Hepatocyte (in vitro differentiated cells): ENCODE measurements around the gene ZFYVE19. TPM values are rescaled to one million over a fixed set of nuclear protein-coding genes. Genes with fewer than 3 reads are reported as not detected.
A peak's percentile ranks its signal among the peaks of the same experiment; 100 is the strongest.

Experiments used
- DNase-seq: peaks from one replicate; pipeline ENCODE4 v3.0.0-alpha.2; 2016; ENCODE audit warnings: low spot score
- H2AFZ ChIP-seq: fragments of 200-600 bp; sonication (generic); 2 replicates; pipeline ENCODE4 v1.6.0; 2016; ENCODE audit warnings: antibody characterized with exemption, mild to moderate bottlenecking
- H3K27ac ChIP-seq: fragments of 200-600 bp; sonication (generic); 2 replicates; pipeline ENCODE4 v1.5.1; 2016; ENCODE audit warnings: mild to moderate bottlenecking
- H3K27me3 ChIP-seq: fragments of 200-600 bp; sonication (generic); 2 replicates; pipeline ENCODE4 v1.6.1; 2016
- H3K36me3 ChIP-seq: fragments of 200-600 bp; sonication (generic); replicated peaks from 2 replicates; pipeline ENCODE4 v1.5.1; 2016; ENCODE audit warnings: low read depth; ENCODE audit not compliant: insufficient read depth
- H3K4me1 ChIP-seq: fragments of 200-600 bp; sonication (generic); 2 replicates; pipeline ENCODE4 v1.5.1; 2016; ENCODE audit warnings: mild to moderate bottlenecking, moderate library complexity; ENCODE audit not compliant: insufficient read depth
- H3K4me2 ChIP-seq: fragments of 200-600 bp; sonication (generic); 2 replicates; pipeline ENCODE4 v1.6.0; 2016
- H3K4me3 ChIP-seq: fragments of 200-600 bp; sonication (generic); 2 replicates; pipeline ENCODE4 v1.5.1; 2016; ENCODE audit warnings: mild to moderate bottlenecking
- H3K79me2 ChIP-seq: fragments of 200-600 bp; sonication (generic); 2 replicates; pipeline ENCODE4 v1.6.0; 2017; ENCODE audit warnings: mild to moderate bottlenecking
- H3K9me2 ChIP-seq: fragments of 200-600 bp; sonication (generic); replicated peaks from 2 replicates; pipeline ENCODE4 v1.6.0; 2017; ENCODE audit warnings: mild to moderate bottlenecking; ENCODE audit not compliant: insufficient read depth
- H3K9me3 ChIP-seq: fragments of 200-600 bp; sonication (generic); 2 replicates; pipeline ENCODE4 v1.5.1; 2016; ENCODE audit warnings: low read depth, mild to moderate bottlenecking
- H4K20me1 ChIP-seq: fragments of 200-600 bp; sonication (generic); 2 replicates; pipeline ENCODE4 v1.6.0; 2016; ENCODE audit warnings: mild to moderate bottlenecking; ENCODE audit not compliant: insufficient read depth, poor library complexity, severe bottlenecking
- CTCF ChIP-seq: fragments of 200-600 bp; sonication (generic); IDR thresholded peaks from 2 replicates; pipeline ENCODE4 v1.5.1; 2016; ENCODE audit warnings: antibody characterized with exemption, mild to moderate bottlenecking; ENCODE audit not compliant: poor library complexity
- EZH2 ChIP-seq: fragments of 200-600 bp; sonication (generic); IDR thresholded peaks from 2 replicates; pipeline ENCODE4 v1.6.1; 2016; ENCODE audit warnings: antibody characterized with exemption, mild to moderate bottlenecking, borderline replicate concordance
- EZH2phosphoT487 ChIP-seq: fragments of 200-600 bp; sonication (generic); IDR thresholded peaks from one replicate; pipeline ENCODE4 v1.6.1; 2018; ENCODE audit warnings: antibody characterized with exemption, mild to moderate bottlenecking, low read depth, moderate library complexity; ENCODE audit not compliant: unreplicated experiment, severe bottlenecking
- WGBS: methylation state at CpG from one replicate; pipeline ENCODE4 v1.1.6; 2016; ENCODE audit warnings: low lambda C conversion rate; ENCODE audit errors: missing lambda C conversion rate; 5-methylcytosine and 5-hydroxymethylcytosine counted together
- polyA plus RNA-seq: library from polyadenylated mRNA; unstranded; fragments of >200 nt; fragmentation: Nextera tagmentation; extraction: Ambion mirVana; gene quantifications from 2 replicates; pipeline ENCODE4 v1.2.1, GENCODE V29; 2016
- total RNA-seq: library from RNA; depleted of rRNA; stranded (reverse); fragments of >200 nt; gene quantifications from 2 replicates; pipeline ENCODE4 v1.2.3, GENCODE V29; 2014

Gene ZFYVE19
- total and polyA plus RNA-seq, 2 experiments from 2014 or later: 25.4 to 25.6 TPM

- peak; percentile 34 for DNase-seq
- Histone ChIP-seq H3K9me3 (no peaks in the 10 kb centered on the region), H3K4me1 (peaks cover 13% of the 10 kb centered on the region), H3K27me3 (no peaks in the 10 kb centered on the region), H3K79me2 (peaks cover 62% of the 10 kb centered on the region), H3K4me2 (no peak overlapping the region), H3K9me2 (no peaks in the 10 kb centered on the region), H3K4me3 (no peak overlapping the region), H2AFZ (no peak overlapping the region), H3K36me3 (no peaks in the 10 kb centered on the region), H3K27ac (no peak overlapping the region), H4K20me1 (no peaks in the 10 kb centered on the region)
- WGBS: 93% methylated on average over 8 of the region's 8 CpGs
- TF ChIP-seq EZH2 (no peak), EZH2phosphoT487 (no peak), CTCF (no peak)
Measured at GRCh38 chr15:40850576-40851112, 43.8 kb downstream of the ZFYVE19 start.

GRCh38 chr15:40852529-40852928 is 45.6 kb downstream of the ZFYVE19 start:
- peak overlapping the region; percentile 73 for H3K27ac ChIP-seq
- 69% methylated on average over 5 of the region's 5 CpGs for WGBS

GRCh38 chr15:40853241-40853890 is 46.5 kb downstream of the ZFYVE19 start:
- H3K4me3 ChIP-seq: no peak overlapping the region
- no peak for TF ChIP-seq CTCF
- TF ChIP-seq EZH2phosphoT487: no peak
- TF ChIP-seq EZH2: no peak
- H3K79me2 ChIP-seq: peaks cover 45% of the 10 kb centered on the region
- no peak overlapping the region for H3K4me2 ChIP-seq
- H3K9me2 ChIP-seq: no peaks in the 10 kb centered on the region
- no peaks in the 10 kb centered on the region for H3K9me3 ChIP-seq
- H3K36me3 ChIP-seq: no peaks in the 10 kb centered on the region
- no peak for DNase-seq
- no peaks in the 10 kb centered on the region for H4K20me1 ChIP-seq
- peaks cover 22% of the 10 kb centered on the region for H3K4me1 ChIP-seq
- H2AFZ ChIP-seq: no peak overlapping the region
- WGBS: 90% methylated on average over 16 of the region's 16 CpGs
- H3K27me3 ChIP-seq: no peaks in the 10 kb centered on the region
- H3K27ac ChIP-seq: peak overlapping the region; percentile 71

More at GRCh38 chr15:40852529-40852928, 45.6 kb downstream of the ZFYVE19 start:
- H3K4me3 ChIP-seq: no peak overlapping the region
- H3K36me3 ChIP-seq: no peaks in the 10 kb centered on the region
- H2AFZ ChIP-seq: no peak overlapping the region
- H3K9me2 ChIP-seq: no peaks in the 10 kb centered on the region
- no peaks in the 10 kb centered on the region for H4K20me1 ChIP-seq
- peak overlapping the region; percentile 46 for H3K4me2 ChIP-seq
- no peak for DNase-seq
- no peaks in the 10 kb centered on the region for H3K27me3 ChIP-seq
- H3K9me3 ChIP-seq: no peaks in the 10 kb centered on the region
- H3K79me2 ChIP-seq: peaks cover 53% of the 10 kb centered on the region
- peaks cover 17% of the 10 kb centered on the region for H3K4me1 ChIP-seq
- no peak for TF ChIP-seq EZH2
- no peak for TF ChIP-seq EZH2phosphoT487

- H2AFZ ChIP-seq: no peak overlapping the region
- TF ChIP-seq CTCF: no peak
- no peak for TF ChIP-seq EZH2
- TF ChIP-seq EZH2phosphoT487: no peak
- H4K20me1 ChIP-seq: no peaks in the 10 kb centered on the region
- H3K79me2 ChIP-seq: peaks cover 39% of the 10 kb centered on the region
- no peak overlapping the region for H3K27ac ChIP-seq
- H3K36me3 ChIP-seq: no peaks in the 10 kb centered on the region
- no peaks in the 10 kb centered on the region for H3K9me2 ChIP-seq
- 77% methylated on average over 10 of the region's 10 CpGs for WGBS
- no peak overlapping the region for H3K4me2 ChIP-seq
- H3K27me3 ChIP-seq: no peaks in the 10 kb centered on the region
- H3K4me3 ChIP-seq: no peak overlapping the region
- no peaks in the 10 kb centered on the region for H3K9me3 ChIP-seq
- H3K4me1 ChIP-seq: peaks cover 22% of the 10 kb centered on the region
- no peak for DNase-seq
Measured at GRCh38 chr15:40854161-40854560, 47.3 kb downstream of the ZFYVE19 start.
